Fibroblast of peridontal ligament (primary cell): ENCODE measurements around the gene FBXW11.

ENCODE experiments used
- DNase-seq: peaks from one replicate; pipeline ENCODE4 v3.0.0-alpha.2; 2010; ENCODE audit errors: extremely low read depth

Gene FBXW11

GRCh38 chr5:171841984-171842776 lies 164.3 kb downstream of the FBXW11 start:
- no peak for DNase-seq

GRCh38 chr5:171840711-171841522 lies 165.5 kb downstream of the FBXW11 start:
- no peak for DNase-seq

- DNase-seq, result no peak
Measured at GRCh38 chr5:171840066-171840465, 166.4 kb downstream of the FBXW11 start.

GRCh38 chr5:171839112-171839511 lies 167.3 kb downstream of the FBXW11 start:
- no peak for DNase-seq

GRCh38 chr5:171838066-171838465 lies 168.4 kb downstream of the FBXW11 start:
- DNase-seq, result no peak

GRCh38 chr5:171837522-171837921 lies 168.9 kb downstream of the FBXW11 start:
- no peak for DNase-seq

GRCh38 chr5:171835066-171835465 lies 171.4 kb downstream of the FBXW11 start:
- DNase-seq, result no peak

- DNase-seq, result no peak
Measured at GRCh38 chr5:171834461-171834860, 172.0 kb downstream of the FBXW11 start.

- no peak for DNase-seq
Measured at GRCh38 chr5:171832775-171833174, 173.7 kb downstream of the FBXW11 start.

- DNase-seq, result no peak
Measured at GRCh38 chr5:171830686-171831085, 175.8 kb downstream of the FBXW11 start.

GRCh38 chr5:171827162-171827561 lies 179.3 kb downstream of the FBXW11 start:
- DNase-seq, result no peak

GRCh38 chr5:171826132-171826531 lies 180.3 kb downstream of the FBXW11 start:
- no peak for DNase-seq

GRCh38 chr5:171825051-171825450 lies 181.4 kb downstream of the FBXW11 start:
- no peak for DNase-seq

- no peak for DNase-seq
Measured at GRCh38 chr5:171823269-171823668, 183.2 kb downstream of the FBXW11 start.

- no peak for DNase-seq
Measured at GRCh38 chr5:171821286-171821685, 185.2 kb downstream of the FBXW11 start.

GRCh38 chr5:171820561-171820960 lies 185.9 kb downstream of the FBXW11 start:
- DNase-seq, result no peak

GRCh38 chr5:171816666-171817065 lies 189.8 kb downstream of the FBXW11 start:
- DNase-seq, result no peak

- DNase-seq, result no peak
Measured at GRCh38 chr5:171813813-171814490, 192.5 kb downstream of the FBXW11 start.

- DNase-seq, result no peak
Measured at GRCh38 chr5:171813270-171813669, 193.2 kb downstream of the FBXW11 start.
